Activated B cell treated with CpG ODN at 0.5 μM for 24 hours (primary cell): Measurements from ENCODE around the gene ABR. TPM values are rescaled to one million over a fixed set of nuclear protein-coding genes. Genes with fewer than 3 reads are reported as not detected.
"Not testable (repeated sequence)": the region's sequence is repeated elsewhere in the genome, so short reads cannot be mapped to it uniquely, and the experiment has no call there.

Experiments used
- ATAC-seq: fragments of 200-7000 bp; cut with Tn5 transposase; one replicate; pipeline ENCODE4 v1.10.0; 2021; ENCODE audit warnings: low read depth, mild to moderate bottlenecking, moderate library complexity
- CTCF ChIA-PET: fragments of 350-600 bp; sonication (Branson Sonifier 250); formaldehyde crosslinking; loops from one replicate; lab custom pipeline; 2021; ENCODE audit warnings: antibody characterized with exemption; lab: Charles Lee
- POLR2A ChIA-PET: fragments of 350-600 bp; sonication (Branson Sonifier 250); formaldehyde crosslinking; loops from one replicate; lab custom pipeline; 2021; ENCODE audit warnings: antibody characterized with exemption; lab: Charles Lee
- DNase-seq: peaks from one replicate; pipeline ENCODE4 v3.0.0; 2022
- H3K27ac Mint-ChIP-seq: one replicate; pipeline ENCODE4 v1.8.0; 2020; ENCODE audit warnings: mixed read lengths
- H3K27me3 Mint-ChIP-seq: one replicate; pipeline ENCODE4 v1.8.0; 2021; ENCODE audit warnings: mixed read lengths
- H3K36me3 Mint-ChIP-seq: one replicate; pipeline ENCODE4 v1.8.0; 2021; ENCODE audit warnings: low read depth, mixed read lengths
- H3K4me1 Mint-ChIP-seq: one replicate; pipeline ENCODE4 v1.8.0; 2021; ENCODE audit warnings: mixed read lengths
- H3K4me3 Mint-ChIP-seq: one replicate; pipeline ENCODE4 v1.8.0; 2020; ENCODE audit warnings: mild to moderate bottlenecking, mixed read lengths
- H3K9me3 Mint-ChIP-seq: one replicate; pipeline ENCODE4 v1.8.0; 2020; ENCODE audit warnings: mixed read lengths
- CTCF ChIP-seq: fragments of 200-600 bp; IDR thresholded peaks from one replicate; pipeline ENCODE4 v1.8.0; 2022; ENCODE audit warnings: antibody characterized with exemption, mild to moderate bottlenecking
- intact Hi-C: fragments of 100-400 bp; cut with micrococcal nuclease; formaldehyde crosslinking; loops from one replicate; pipeline ENCODE4 v1.15.1; 2024
- total RNA-seq: library from RNA; stranded (reverse); gene quantifications from 2 replicates; pipeline ENCODE4 v1.2.3, GENCODE V29; 2022

The ABR gene
- total RNA-seq, 1 donor from 2014 or later = 150 TPM

DNA sequence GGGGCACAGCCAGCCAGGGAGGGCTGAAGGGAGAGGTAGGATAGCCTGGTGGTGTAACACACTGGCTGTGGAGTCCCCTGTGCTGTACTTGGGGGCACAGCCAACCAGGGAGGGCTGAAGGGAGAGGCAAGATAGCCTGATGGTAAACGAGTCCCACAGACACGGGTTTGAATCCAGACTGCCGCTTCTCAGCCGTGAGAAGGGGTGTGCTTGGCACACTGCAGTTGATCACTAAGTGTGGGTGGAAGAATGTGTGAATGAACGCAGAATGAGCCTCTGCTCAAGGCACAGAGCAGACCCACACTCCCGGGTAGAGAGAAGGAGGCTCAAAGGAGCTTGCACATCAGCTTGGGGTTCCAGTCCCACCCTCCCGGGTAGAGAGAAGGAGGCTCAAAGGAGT lies 111.4 kb downstream of the ABR start:
- TF ChIP-seq CTCF = no peak
- H3K4me1 Mint-ChIP-seq = no peaks in the 10 kb centered on the region
- CTCF ChIA-PET = no interaction called here
- H3K27me3 Mint-ChIP-seq = no peaks in the 10 kb centered on the region
- H3K27ac Mint-ChIP-seq = no peak overlapping the region
- H3K9me3 Mint-ChIP-seq = peaks cover 1% of the 10 kb centered on the region
- ATAC-seq (no peak), DNase-seq (no peak)
- no peak overlapping the region for H3K4me3 Mint-ChIP-seq
- POLR2A ChIA-PET = no interaction called here
- intact Hi-C loops = no loop called here
- H3K36me3 Mint-ChIP-seq = peaks cover 58% of the 10 kb centered on the region

- ATAC-seq (no peak), DNase-seq (no peak)
- no peak for TF ChIP-seq CTCF
- CTCF ChIA-PET = no interaction called here
- Mint-ChIP-seq H3K36me3 (peaks cover 52% of the 10 kb centered on the region), H3K4me3 (no peak overlapping the region), H3K9me3 (peaks cover 1% of the 10 kb centered on the region), H3K27me3 (no peaks in the 10 kb centered on the region), H3K4me1 (no peaks in the 10 kb centered on the region), H3K27ac (no peak overlapping the region)
- intact Hi-C loops = no loop called here
- POLR2A ChIA-PET = no interaction called here
Measured at GRCh38 chr17:1067282-1067956, 112.4 kb downstream of the ABR start.

DNA sequence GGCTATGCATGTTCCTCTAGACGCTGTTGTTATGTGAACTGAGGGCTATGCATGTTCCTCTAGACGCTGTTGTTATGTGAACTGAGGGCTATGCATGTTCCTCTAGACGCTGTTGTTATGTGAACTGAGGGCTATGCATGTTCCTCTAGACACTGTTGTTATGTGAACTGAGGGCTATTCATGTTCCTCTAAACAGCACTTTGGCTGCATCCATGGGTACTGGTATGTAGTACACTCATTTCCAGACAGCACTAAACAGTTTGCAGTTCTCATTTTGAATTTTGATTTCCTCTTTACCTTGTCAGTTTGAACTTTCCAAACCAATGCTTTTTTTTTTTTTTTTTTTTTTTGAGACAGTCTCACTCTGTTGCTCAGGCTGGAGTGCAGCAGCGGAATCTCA lies 114.4 kb downstream of the ABR start:
- intact Hi-C loops, H3K4me3 Mint-ChIP-seq, CTCF ChIA-PET, H3K27ac Mint-ChIP-seq, H3K4me1 Mint-ChIP-seq, DNase-seq, H3K9me3 Mint-ChIP-seq, H3K27me3 Mint-ChIP-seq, ATAC-seq, POLR2A ChIA-PET: not testable (repeated sequence)
- peaks cover 46% of the 10 kb centered on the region for H3K36me3 Mint-ChIP-seq

- CTCF ChIA-PET = no interaction called here
- ATAC-seq (peak; percentile 57), DNase-seq (no peak)
- H3K4me3 Mint-ChIP-seq = no peak overlapping the region
- H3K27me3 Mint-ChIP-seq = no peaks in the 10 kb centered on the region
- TF ChIP-seq CTCF = no peak
- intact Hi-C loops = no loop called here
- POLR2A ChIA-PET = no interaction called here
- peaks cover 2% of the 10 kb centered on the region for H3K4me1 Mint-ChIP-seq
- no peak overlapping the region for H3K27ac Mint-ChIP-seq
- no peaks in the 10 kb centered on the region for H3K9me3 Mint-ChIP-seq
- H3K36me3 Mint-ChIP-seq = peaks cover 49% of the 10 kb centered on the region
Measured at GRCh38 chr17:1060991-1061390, 118.8 kb downstream of the ABR start.

- Mint-ChIP-seq H3K27ac (no peak overlapping the region), H3K36me3 (peaks cover 48% of the 10 kb centered on the region), H3K4me3 (no peak overlapping the region), H3K27me3 (no peaks in the 10 kb centered on the region), H3K9me3 (no peaks in the 10 kb centered on the region), H3K4me1 (peaks cover 2% of the 10 kb centered on the region)
- intact Hi-C loops = loop anchor here (5.0 kb wide), 1 partner anchor 273 kb away; no protein-coding TSS in a partner anchor
- ChIA-PET CTCF (no interaction called here), POLR2A (no interaction called here)
- DNase-seq (no peak), ATAC-seq (no peak)
- no peak for TF ChIP-seq CTCF
Measured at GRCh38 chr17:1059131-1059795, 120.5 kb downstream of the ABR start.
